ENCODE data around the gene SLC25A24.

DNA sequence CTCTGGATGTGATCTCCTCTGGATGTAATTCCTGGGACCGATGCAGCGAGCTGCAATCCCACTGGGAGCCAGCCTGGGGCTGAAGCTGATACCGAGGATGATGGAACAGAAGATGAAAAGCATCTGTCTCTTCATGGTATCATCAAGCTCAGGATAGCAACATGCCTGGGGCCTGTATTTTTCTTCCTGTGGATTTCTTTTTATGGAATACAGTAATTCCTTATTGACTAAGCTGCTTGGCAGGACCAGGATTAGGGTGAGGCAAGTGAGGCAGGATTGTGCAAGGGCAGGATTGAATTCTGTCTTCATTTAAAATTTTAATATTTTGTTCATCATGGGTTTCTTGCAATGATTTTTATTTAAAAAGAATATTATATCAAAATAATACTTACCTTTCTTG is 86.6 kb downstream of the SLC25A24 start:
- TF ChIP-seq GATA2 (IDR thresholded peaks at IDR 0.05; ENCODE audit: low read depth, low read length) (no peak), GATA3 (IDR thresholded peaks at IDR 0.05; ENCODE audit: low read depth, low read length) (no peak)

All from SH-SY5Y (cell line).